GM12878 (cell line): Measurements from ENCODE around the gene MOXD1. TPM values are rescaled to one million over a fixed set of nuclear protein-coding genes. Genes with fewer than 3 reads are reported as not detected.
A peak's percentile ranks its signal among the peaks of the same experiment; 100 is the strongest.

ENCODE experiments used
- ATAC-seq: fragments of 200-7000 bp; cut with Tn5 transposase; 3 replicates; pipeline ENCODE4 v1.9.1; 2020; ENCODE audit warnings: mild to moderate bottlenecking, moderate library complexity
- BruUV-seq: library from RNA; stranded (reverse); fragments of 400-500 nt; replicated peaks from 2 replicates; lab custom pipeline; 2021; lab: Mats Ljungman, UMichigan
- CTCF ChIA-PET: fragments of 300-600 bp; sonication (Branson Sonifier 250); formaldehyde crosslinking; extraction: SDS; loops from one replicate; lab custom pipeline; 2021; ENCODE audit warnings: inconsistent platforms; lab: Yijun Ruan, JAX
- POLR2A ChIA-PET: fragments of 350-600 bp; formaldehyde crosslinking; extraction: SDS; loops from one replicate; lab custom pipeline; 2021; ENCODE audit warnings: inconsistent platforms; lab: Charles Lee
- RAD21 ChIA-PET: fragments of 300-600 bp; sonication (Branson Sonifier 250); formaldehyde crosslinking; loops from one replicate; lab custom pipeline; 2023; ENCODE audit warnings: antibody characterized with exemption; ENCODE audit not compliant: unreplicated experiment; lab: Charles Lee
- SMC1A ChIA-PET: fragments of 300-600 bp; sonication (Branson Sonifier 250); formaldehyde crosslinking; loops from one replicate; lab custom pipeline; 2023; ENCODE audit not compliant: unreplicated experiment, uncharacterized antibody; lab: Charles Lee
- DNase-seq: peaks from one replicate; pipeline ENCODE4 v3.0.0-alpha.2; 2011; ENCODE audit warnings: low read depth, low spot score
- FAIRE-seq: peaks from 3 replicates; lab custom pipeline; 2011; peaks lifted over from hg19 to GRCh38; lab: Jason Lieb, UNC
- H2AFZ ChIP-seq: 2 replicates; pipeline ENCODE4 v1.6.0; 2011; ENCODE audit warnings: low read depth, low read length, control low read depth; ENCODE audit not compliant: control insufficient read depth
- H3K27ac ChIP-seq: 2 replicates; pipeline ENCODE4 v1.5.1; 2011; ENCODE audit warnings: control low read depth; ENCODE audit not compliant: control insufficient read depth, insufficient read depth
- H3K27me3 ChIP-seq, 2 experiments: replicated peaks in 1 of 2; 2 replicates each; pipeline versions ENCODE4 v1.6.0 to v1.6.1; 2011; ENCODE audit warnings: low read length in 1 of 2; ENCODE audit not compliant: control insufficient read depth in 2 of 2, insufficient read depth in 2 of 2
- H3K36me3 ChIP-seq, 2 experiments: 2 replicates each; pipeline ENCODE4 v1.5.1; 2011; ENCODE audit warnings: low read length in 1 of 2; ENCODE audit not compliant: control insufficient read depth in 2 of 2, insufficient read depth in 2 of 2
- H3K4me1 ChIP-seq: 2 replicates; pipeline ENCODE4 v1.6.1; 2011; ENCODE audit warnings: mild to moderate bottlenecking, low read length, moderate library complexity, mixed read lengths; ENCODE audit not compliant: control insufficient read depth, insufficient read depth
- H3K4me2 ChIP-seq: 2 replicates; pipeline ENCODE4 v1.6.0; 2011; ENCODE audit warnings: control low read depth; ENCODE audit not compliant: control insufficient read depth, insufficient read depth
- H3K4me3 ChIP-seq: fragments of 200-600 bp; sonication (generic); 2 replicates; pipeline ENCODE4 v1.5.1; 2016
- H3K79me2 ChIP-seq: 2 replicates; pipeline ENCODE4 v1.6.0; 2011; ENCODE audit warnings: low read length; ENCODE audit not compliant: control insufficient read depth, insufficient read depth
- H3K9ac ChIP-seq: 2 replicates; pipeline ENCODE4 v1.8.0; 2011; ENCODE audit warnings: low read length, control low read depth, mixed read lengths; ENCODE audit not compliant: control insufficient read depth, insufficient read depth
- H3K9me3 ChIP-seq: replicated peaks from 3 replicates; pipeline ENCODE4 v1.5.1; 2011; ENCODE audit warnings: mild to moderate bottlenecking, low read length; ENCODE audit not compliant: control insufficient read depth, insufficient read depth
- H4K20me1 ChIP-seq: 2 replicates; pipeline ENCODE4 v1.6.0; 2011; ENCODE audit not compliant: control insufficient read depth, insufficient read depth
- ASH2L ChIP-seq: fragments of 300-600, 200-600 bp; sonication (generic); IDR thresholded peaks from 2 replicates; pipeline ENCODE4 v1.6.1; 2017; ENCODE audit warnings: low read depth, mild to moderate bottlenecking, borderline replicate concordance
- ATF7 ChIP-seq: fragments of 450-650 bp; IDR thresholded peaks from 2 replicates; pipeline ENCODE4 v1.6.1; 2016; ENCODE audit warnings: low read depth, mild to moderate bottlenecking
- CBX3 ChIP-seq: fragments of 200-600 bp; sonication (generic); IDR thresholded peaks from 2 replicates; pipeline ENCODE4 v1.6.1; 2016; ENCODE audit warnings: low read depth, borderline replicate concordance
- CHD4 ChIP-seq: fragments of 200-600 bp; sonication (generic); IDR thresholded peaks from 2 replicates; pipeline ENCODE4 v1.6.1; 2016; ENCODE audit warnings: mild to moderate bottlenecking
- CREM ChIP-seq: IDR thresholded peaks from 2 replicates; pipeline ENCODE4 v1.6.1; 2014; ENCODE audit warnings: antibody characterized with exemption, low read depth
- IKZF1 ChIP-seq: fragments of 450-650 bp; conservative IDR thresholded peaks from 2 replicates; pipeline ENCODE4 v1.6.1; 2017; ENCODE audit warnings: antibody characterized with exemption, mild to moderate bottlenecking
- KDM1A ChIP-seq: fragments of 200-600 bp; sonication (generic); IDR thresholded peaks from 2 replicates; pipeline ENCODE4 v1.6.1; 2016; ENCODE audit warnings: borderline replicate concordance
- NFIC ChIP-seq: IDR thresholded peaks from 2 replicates; pipeline ENCODE4 v1.6.1; 2012; ENCODE audit warnings: low read depth, mild to moderate bottlenecking, inconsistent platforms, low read length, moderate library complexity
- NRF1 ChIP-seq: conservative IDR thresholded peaks from 2 replicates; pipeline ENCODE4 v1.6.1; 2011; ENCODE audit warnings: mild to moderate bottlenecking, low read depth, low read length, improper control_type of control experiment
- RCOR1 ChIP-seq: conservative IDR thresholded peaks from 2 replicates; pipeline ENCODE4 v1.6.1; 2012; ENCODE audit warnings: low read depth, low read length, improper control_type of control experiment
- RUNX3 ChIP-seq: IDR thresholded peaks from 2 replicates; pipeline ENCODE4 v1.6.1; 2012; ENCODE audit warnings: low read length, inconsistent platforms
- SREBF1 ChIP-seq: IDR thresholded peaks from 2 replicates; pipeline ENCODE4 v1.6.1; 2012; ENCODE audit warnings: mild to moderate bottlenecking, low read length
- TCF3 ChIP-seq: IDR thresholded peaks from 2 replicates; pipeline ENCODE4 v1.6.1; 2012; ENCODE audit warnings: low read depth, mild to moderate bottlenecking, low read length, borderline replicate concordance; ENCODE audit not compliant: insufficient read depth
- TCF7 ChIP-seq: IDR thresholded peaks from 2 replicates; pipeline ENCODE4 v1.6.1; 2014; ENCODE audit warnings: antibody characterized with exemption, borderline replicate concordance
- ZNF24 ChIP-seq: fragments of 450-650 bp; IDR thresholded peaks from 2 replicates; pipeline ENCODE4 v1.6.1; 2017; ENCODE audit warnings: antibody characterized with exemption, mild to moderate bottlenecking
- ZNF384 ChIP-seq: IDR thresholded peaks from 2 replicates; pipeline ENCODE4 v1.6.1; 2012; ENCODE audit warnings: low read depth, mild to moderate bottlenecking, low read length, improper control_type of control experiment, borderline replicate concordance
- WGBS: methylation state at CpG from one replicate; pipeline ENCODE4 v1.1.6; 2016; ENCODE audit warnings: low lambda C conversion rate; ENCODE audit not compliant: insufficient replicate concordance, insufficient coverage; ENCODE audit errors: missing lambda C conversion rate; 5-methylcytosine and 5-hydroxymethylcytosine counted together
- in situ Hi-C: fragments of 300-500 bp; cut with MboI; formaldehyde crosslinking; loops from 9 replicates; pipeline ENCODE4 v1.14.3; 2018; ENCODE audit warnings: mixed read lengths
- intact Hi-C: fragments of 100-400 bp; cut with micrococcal nuclease; formaldehyde crosslinking; loops from one replicate; pipeline ENCODE4 v1.14.2; 2022; ENCODE audit not compliant: unreplicated experiment
- polyA plus RNA-seq, 11 experiments: library from polyadenylated mRNA; depleted of rRNA in 4 of 11; unstranded in 6 of 11; stranded (reverse) in 5 of 11; fragments of >200 nt; fragmentation: Nextera tagmentation in 4 of 11; fragmentation: Illumina TruSeq in 1 of 11; extraction: Ambion mirVana in 4 of 11; extraction: Trizol in 1 of 11; gene quantifications; 1 replicate in 1 of 11; 2 replicates in 10 of 11; pipeline versions ENCODE4 v1.2.1 to v1.2.3, GENCODE V29; 2011 to 2016; ENCODE audit warnings: inconsistent platforms in 2 of 11, missing spikeins in 2 of 11, low read depth in 1 of 11
- total RNA-seq, 4 experiments: library from RNA; depleted of rRNA in 3 of 4; stranded (reverse); fragments of >200 nt in 3 of 4; fragmentation: Illumina TruSeq in 1 of 4; extraction: Trizol in 1 of 4; gene quantifications; 2 replicates each; pipeline versions ENCODE4 v1.2.1 to v1.2.3, GENCODE V29; 2013 to 2021
- TF ChIP-seq, protein P1 (sequence below): IDR thresholded peaks from 2 replicates; pipeline ENCODE4 v1.6.1; 2012; ENCODE audit warnings: low read length, inconsistent platforms
- TF ChIP-seq, protein P2 (sequence below): IDR thresholded peaks from 2 replicates; pipeline ENCODE4 v1.6.1; 2011; ENCODE audit warnings: mild to moderate bottlenecking, low read depth, low read length, moderate library complexity; ENCODE audit not compliant: insufficient replicate concordance

MOXD1 gene
- total and polyA plus RNA-seq, 10 of the 15 experiments (the other 5 are each of a cell fraction or from before 2014, with no cell fraction given): 0.03 to 2.1 (median 0.64) TPM

DNA sequence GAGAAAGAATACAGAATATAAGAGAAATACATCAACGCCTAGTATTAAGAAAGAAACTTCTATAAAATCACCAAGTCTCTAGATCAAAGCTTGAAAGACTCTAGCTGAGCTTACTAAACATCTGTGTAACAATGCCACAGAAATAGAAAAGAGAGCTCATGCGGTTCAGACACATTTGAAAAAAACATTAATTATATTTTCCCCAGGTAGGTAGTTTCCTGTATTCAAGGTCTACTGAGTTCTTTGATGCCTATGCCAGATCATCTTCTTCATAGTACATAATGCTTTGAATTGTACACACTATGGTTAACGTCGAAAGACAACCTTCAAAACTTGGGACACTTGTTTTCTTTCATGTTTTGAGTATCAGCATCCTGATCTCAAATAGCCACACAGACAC is 11.3 kb downstream of the MOXD1 start:
- Histone ChIP-seq H3K79me2 (no peaks in the 10 kb centered on the region; the same call in 1 of the 2 replicates), H3K36me3 (no peaks in the 10 kb centered on the region), H3K4me2 (no peak overlapping the region), H3K9me3 (peaks cover 9% of the 10 kb centered on the region), H2AFZ (no peak overlapping the region), H3K4me3 (no peak overlapping the region), H3K4me1 (no peaks in the 10 kb centered on the region), H3K27ac (no peak overlapping the region), H3K9ac (no peak overlapping the region), H3K27me3 (no peaks in the 10 kb centered on the region), H4K20me1 (no peaks in the 10 kb centered on the region)
- 17% methylated on average over 4 of the region's 4 CpGs for WGBS
- FAIRE-seq (no peak), DNase-seq (no peak), ATAC-seq (no peak; the same call in 2 of the 3 replicates)
- TF ChIP-seq NFIC (peak; percentile 54), RUNX3 (peak; percentile 44; the same call in 1 of the 2 replicates), TCF7 (peak; percentile 35; the same call in 1 of the 2 replicates)
- TF ChIP-seq, protein P1, sequence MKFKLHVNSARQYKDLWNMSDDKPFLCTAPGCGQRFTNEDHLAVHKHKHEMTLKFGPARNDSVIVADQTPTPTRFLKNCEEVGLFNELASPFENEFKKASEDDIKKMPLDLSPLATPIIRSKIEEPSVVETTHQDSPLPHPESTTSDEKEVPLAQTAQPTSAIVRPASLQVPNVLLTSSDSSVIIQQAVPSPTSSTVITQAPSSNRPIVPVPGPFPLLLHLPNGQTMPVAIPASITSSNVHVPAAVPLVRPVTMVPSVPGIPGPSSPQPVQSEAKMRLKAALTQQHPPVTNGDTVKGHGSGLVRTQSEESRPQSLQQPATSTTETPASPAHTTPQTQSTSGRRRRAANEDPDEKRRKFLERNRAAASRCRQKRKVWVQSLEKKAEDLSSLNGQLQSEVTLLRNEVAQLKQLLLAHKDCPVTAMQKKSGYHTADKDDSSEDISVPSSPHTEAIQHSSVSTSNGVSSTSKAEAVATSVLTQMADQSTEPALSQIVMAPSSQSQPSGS: no peak
- RAD21 ChIA-PET: no interaction called here
- no TSS peak for BruUV-seq
- SMC1A ChIA-PET: interaction anchor here (1.0 kb wide), 1 partner anchor 24 kb away, joined by 4 read pairs; no protein-coding TSS in a partner anchor
- CTCF ChIA-PET: interaction anchor here (1.7 kb wide), 1 partner anchor 96 kb away, joined by 5 read pairs; no protein-coding TSS in a partner anchor
- POLR2A ChIA-PET: no interaction called here
- in situ Hi-C loops: no loop called here
- intact Hi-C loops: no loop called here

GRCh38 chr6:132388291-132388690 is 13.0 kb downstream of the MOXD1 start:
- Histone ChIP-seq H3K79me2 (no peaks in the 10 kb centered on the region), H3K4me1 (no peaks in the 10 kb centered on the region), H4K20me1 (no peaks in the 10 kb centered on the region), H3K9ac (no peak overlapping the region), H3K27ac (no peak overlapping the region), H3K4me2 (no peak overlapping the region), H3K4me3 (no peak overlapping the region), H3K36me3 (no peaks in the 10 kb centered on the region), H3K27me3 (no peaks in the 10 kb centered on the region), H2AFZ (no peak overlapping the region), H3K9me3 (no peaks in the 10 kb centered on the region; the same call in 2 of the 3 replicates)
- in situ Hi-C loops (no loop called here), intact Hi-C loops (no loop called here)
- ChIA-PET SMC1A (no interaction called here), POLR2A (no interaction called here), CTCF (no interaction called here), RAD21 (no interaction called here)
- no peak for FAIRE-seq
- no CpG with 5 or more reads among the region's 3 CpGs for whole genome bisulfite sequencing
- ATAC-seq: no peak
- BruUV-seq: no TSS peak
- no peak for DNase-seq
- TF ChIP-seq KDM1A: no peak
- no peak for TF ChIP-seq ZNF384
- no peak for TF ChIP-seq CHD4
- no peak for TF ChIP-seq ASH2L
- no peak for TF ChIP-seq CREM
- TF ChIP-seq SREBF1: no peak
- TF ChIP-seq RCOR1: no peak
- no peak for TF ChIP-seq ATF7
- TF ChIP-seq TCF7: no peak
- no peak for TF ChIP-seq ZNF24
- no peak for TF ChIP-seq TCF3
- TF ChIP-seq, protein P2, sequence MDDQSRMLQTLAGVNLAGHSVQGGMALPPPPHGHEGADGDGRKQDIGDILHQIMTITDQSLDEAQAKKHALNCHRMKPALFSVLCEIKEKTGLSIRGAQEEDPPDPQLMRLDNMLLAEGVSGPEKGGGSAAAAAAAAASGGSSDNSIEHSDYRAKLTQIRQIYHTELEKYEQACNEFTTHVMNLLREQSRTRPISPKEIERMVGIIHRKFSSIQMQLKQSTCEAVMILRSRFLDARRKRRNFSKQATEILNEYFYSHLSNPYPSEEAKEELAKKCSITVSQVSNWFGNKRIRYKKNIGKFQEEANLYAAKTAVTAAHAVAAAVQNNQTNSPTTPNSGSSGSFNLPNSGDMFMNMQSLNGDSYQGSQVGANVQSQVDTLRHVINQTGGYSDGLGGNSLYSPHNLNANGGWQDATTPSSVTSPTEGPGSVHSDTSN: no peak
- no peak for TF ChIP-seq NRF1
- TF ChIP-seq CBX3: no peak
- no peak for TF ChIP-seq IKZF1
